HuH-7.5 (cell line): Measurements from ENCODE around the gene TBL1XR1.

Experiments used
- DNase-seq: peaks from one replicate; pipeline ENCODE4 v3.0.0; 2011; ENCODE audit warnings: low spot score

Gene TBL1XR1

GRCh38 chr3:177197041-177197726 lies at the start of gene TBL1XR1:
TSS of gene TBL1XR1 (minus strand) at chr3:177197482. CDS start at chr3:177064977, 132,505 bp downstream.
- peak; percentile 94 for DNase-seq

- no peak for DNase-seq
Observed at GRCh38 chr3:177245250-177245649, 48.0 kb upstream of the TBL1XR1 start.

- DNase-seq = no peak
Observed at GRCh38 chr3:177244606-177245005, 47.3 kb upstream of the TBL1XR1 start.

GRCh38 chr3:177238686-177239216 lies 41.5 kb upstream of the TBL1XR1 start:
- no peak for DNase-seq

- DNase-seq = no peak
Observed at GRCh38 chr3:177237206-177237605, 39.9 kb upstream of the TBL1XR1 start.

GRCh38 chr3:177236704-177237103 lies 39.4 kb upstream of the TBL1XR1 start:
- DNase-seq = no peak

- DNase-seq = no peak
Observed at GRCh38 chr3:177234121-177234520, 36.8 kb upstream of the TBL1XR1 start.

- no peak for DNase-seq
Observed at GRCh38 chr3:177231242-177231641, 34.0 kb upstream of the TBL1XR1 start.

- DNase-seq = no peak
Observed at GRCh38 chr3:177230641-177231040, 33.4 kb upstream of the TBL1XR1 start.

GRCh38 chr3:177229791-177230190 lies 32.5 kb upstream of the TBL1XR1 start:
- DNase-seq = no peak

GRCh38 chr3:177228601-177229190 lies 31.4 kb upstream of the TBL1XR1 start:
- no peak for DNase-seq

GRCh38 chr3:177224414-177224813 lies 27.1 kb upstream of the TBL1XR1 start:
- no peak for DNase-seq

GRCh38 chr3:177221744-177222143 lies 24.5 kb upstream of the TBL1XR1 start:
- DNase-seq = no peak

GRCh38 chr3:177220136-177220974 lies 23.1 kb upstream of the TBL1XR1 start:
- DNase-seq = no peak

GRCh38 chr3:177213801-177214535 lies 16.7 kb upstream of the TBL1XR1 start:
- DNase-seq = no peak

- no peak for DNase-seq
Observed at GRCh38 chr3:177212756-177213155, 15.5 kb upstream of the TBL1XR1 start.

GRCh38 chr3:177212278-177212610 lies 15.0 kb upstream of the TBL1XR1 start:
- DNase-seq = no peak

GRCh38 chr3:177211503-177212277 lies 14.4 kb upstream of the TBL1XR1 start:
- DNase-seq = peak; percentile 67

GRCh38 chr3:177210744-177211502 lies 13.6 kb upstream of the TBL1XR1 start:
- DNase-seq = no peak

- DNase-seq = no peak
Observed at GRCh38 chr3:177209509-177209908, 12.2 kb upstream of the TBL1XR1 start.

- DNase-seq = no peak
Observed at GRCh38 chr3:177208781-177209180, 11.5 kb upstream of the TBL1XR1 start.
